Endothelial cell of hepatic sinusoid (primary cell): Measurements from ENCODE around the gene KIF2C.

Experiments used
- in situ Hi-C: cut with HindIII; loops from 2 replicates; pipeline ENCODE4 v1.10.0; 2017; ENCODE audit warnings: low sequenced_read_pairs

KIF2C gene

DNA sequence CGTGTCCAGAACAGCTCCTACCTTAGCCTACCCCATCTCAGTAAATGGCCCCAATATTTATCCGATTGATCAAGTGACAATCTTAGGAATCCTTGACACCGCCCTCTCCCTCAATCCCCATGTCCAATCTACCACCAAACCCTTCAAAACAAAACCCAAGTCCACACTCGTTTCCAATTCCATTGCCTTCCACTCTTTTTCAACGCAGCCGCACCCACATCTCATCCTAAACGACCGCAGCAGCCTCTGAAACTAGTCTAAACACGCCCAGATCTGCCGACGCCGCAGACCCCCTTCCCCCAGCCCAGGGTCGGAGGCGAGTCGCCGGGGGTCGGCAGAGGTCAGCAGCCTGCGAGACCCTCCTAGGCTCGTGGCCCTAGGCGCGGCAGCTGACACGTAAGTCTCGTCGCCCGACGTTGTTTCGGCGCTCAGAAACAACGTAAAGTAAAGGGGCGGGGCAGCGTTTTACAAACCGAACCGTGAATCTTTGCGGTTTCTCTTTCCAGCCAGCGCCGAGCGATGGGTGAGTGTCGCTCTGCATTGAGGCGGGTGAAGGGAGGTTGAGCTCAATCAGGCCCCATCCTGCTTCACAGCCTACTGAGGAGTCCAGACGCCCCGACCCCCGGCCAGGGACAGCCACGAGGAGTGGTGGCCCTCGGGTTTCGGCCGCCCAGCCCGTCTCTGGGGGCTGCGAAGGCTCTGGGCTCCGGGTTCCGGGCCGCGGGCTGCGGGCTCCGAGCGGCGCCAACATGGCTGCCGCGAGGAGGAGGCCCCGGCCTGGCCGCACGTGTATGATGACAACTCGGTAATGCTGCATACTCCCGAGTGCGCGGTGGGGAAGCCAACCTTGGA lies 35.7 kb downstream of the KIF2C start, which contains the start of gene RPS8:
Gene RPS8 (plus strand): TSS at position 463 of the 852 bp plus-strand sequence. CDS start 57 bp downstream, at position 520.
- in situ Hi-C loops: loop anchor here (5.0 kb wide), 1 partner anchor 48 kb away; no protein-coding TSS in a partner anchor

DNA sequence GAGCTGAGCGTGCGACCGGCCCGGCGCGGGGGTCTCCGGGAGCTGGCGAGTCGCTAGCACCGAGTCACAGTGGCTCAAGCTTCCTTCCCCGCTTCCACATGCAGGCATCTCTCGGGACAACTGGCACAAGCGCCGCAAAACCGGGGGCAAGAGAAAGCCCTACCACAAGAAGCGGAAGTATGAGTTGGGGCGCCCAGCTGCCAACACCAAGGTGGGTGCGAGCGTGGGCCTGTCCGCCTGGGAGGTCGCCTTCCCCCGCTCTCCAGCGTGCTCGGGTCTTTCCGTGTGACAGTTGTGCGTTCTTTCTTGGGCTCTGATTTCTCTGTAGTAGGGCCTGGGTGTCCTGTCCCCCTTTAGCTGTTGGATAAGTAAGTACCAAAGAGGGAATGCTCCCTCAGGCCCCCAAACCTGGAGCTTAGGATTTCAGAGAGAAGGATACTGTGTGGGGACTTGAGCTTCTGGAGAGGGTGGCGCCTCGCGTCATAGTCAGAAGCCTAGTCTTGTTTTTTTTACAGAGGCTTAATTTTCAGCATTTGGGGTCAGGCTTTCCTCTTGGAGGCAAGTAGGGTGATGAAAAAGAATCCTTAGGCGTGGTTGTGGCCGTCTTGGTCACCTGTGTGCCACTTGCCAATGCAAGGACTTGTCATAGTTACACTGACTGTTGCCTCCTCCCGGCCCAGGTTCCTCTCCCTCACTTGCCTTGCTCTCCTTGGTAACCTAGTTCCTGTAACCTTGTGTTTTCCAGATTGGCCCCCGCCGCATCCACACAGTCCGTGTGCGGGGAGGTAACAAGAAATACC lies 36.5 kb downstream of the KIF2C start:
- in situ Hi-C loops: loop anchor here (5.0 kb wide), 1 partner anchor 49 kb away; no protein-coding TSS in a partner anchor

DNA sequence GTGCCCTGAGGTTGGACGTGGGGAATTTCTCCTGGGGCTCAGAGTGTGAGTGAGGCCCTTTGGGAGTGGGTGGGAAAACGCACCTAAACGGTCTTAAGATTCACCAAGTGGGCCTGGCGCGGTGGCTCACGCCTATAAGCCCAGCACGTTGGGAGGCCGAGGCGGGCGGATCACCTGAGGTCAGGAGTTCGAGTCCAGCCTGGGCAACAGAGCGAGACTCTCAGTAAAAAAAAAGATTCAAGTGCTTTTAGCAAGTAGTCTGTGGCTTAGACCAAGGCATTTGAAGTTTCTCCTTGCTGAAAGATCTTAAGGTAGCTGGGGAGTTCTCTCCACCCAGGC lies 37.1 kb downstream of the KIF2C start:
- in situ Hi-C loops: loop anchor here (5.0 kb wide), 1 partner anchor 49 kb away; no protein-coding TSS in a partner anchor

- in situ Hi-C loops: loop anchor here (5.0 kb wide), 1 partner anchor 50 kb away; no protein-coding TSS in a partner anchor
Measured at GRCh38 chr1:44777547-44777946, 37.9 kb downstream of the KIF2C start.

DNA sequence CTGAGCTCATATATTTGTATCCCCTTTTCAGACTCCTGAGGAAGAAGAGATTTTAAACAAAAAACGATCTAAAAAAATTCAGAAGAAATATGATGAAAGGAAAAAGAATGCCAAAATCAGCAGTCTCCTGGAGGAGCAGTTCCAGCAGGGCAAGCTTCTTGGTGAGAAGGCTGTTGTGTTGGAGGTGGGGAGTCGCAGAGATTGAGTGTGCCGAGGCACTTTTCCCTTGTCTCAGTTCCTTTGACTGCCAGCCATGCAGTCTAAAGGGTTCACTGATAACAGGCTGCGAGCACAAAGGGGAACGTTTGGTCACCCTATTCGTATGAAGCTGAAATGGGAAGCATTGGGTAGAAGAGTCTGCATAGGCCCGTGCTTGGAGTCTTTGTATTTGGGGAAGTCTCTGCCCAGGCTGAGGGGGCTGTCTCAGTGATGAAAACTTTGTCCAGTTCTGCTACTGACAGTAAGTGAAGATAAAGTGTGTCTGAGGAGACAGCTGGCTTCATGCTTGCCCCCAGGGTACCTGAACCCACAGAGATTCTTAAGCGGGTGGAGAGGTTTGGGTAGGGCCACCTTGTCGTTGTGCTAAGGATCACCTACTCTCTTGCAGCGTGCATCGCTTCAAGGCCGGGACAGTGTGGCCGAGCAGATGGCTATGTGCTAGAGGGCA lies 38.5 kb downstream of the KIF2C start:
- in situ Hi-C loops: loop anchor here (5.0 kb wide), 1 partner anchor 51 kb away; no protein-coding TSS in a partner anchor

DNA sequence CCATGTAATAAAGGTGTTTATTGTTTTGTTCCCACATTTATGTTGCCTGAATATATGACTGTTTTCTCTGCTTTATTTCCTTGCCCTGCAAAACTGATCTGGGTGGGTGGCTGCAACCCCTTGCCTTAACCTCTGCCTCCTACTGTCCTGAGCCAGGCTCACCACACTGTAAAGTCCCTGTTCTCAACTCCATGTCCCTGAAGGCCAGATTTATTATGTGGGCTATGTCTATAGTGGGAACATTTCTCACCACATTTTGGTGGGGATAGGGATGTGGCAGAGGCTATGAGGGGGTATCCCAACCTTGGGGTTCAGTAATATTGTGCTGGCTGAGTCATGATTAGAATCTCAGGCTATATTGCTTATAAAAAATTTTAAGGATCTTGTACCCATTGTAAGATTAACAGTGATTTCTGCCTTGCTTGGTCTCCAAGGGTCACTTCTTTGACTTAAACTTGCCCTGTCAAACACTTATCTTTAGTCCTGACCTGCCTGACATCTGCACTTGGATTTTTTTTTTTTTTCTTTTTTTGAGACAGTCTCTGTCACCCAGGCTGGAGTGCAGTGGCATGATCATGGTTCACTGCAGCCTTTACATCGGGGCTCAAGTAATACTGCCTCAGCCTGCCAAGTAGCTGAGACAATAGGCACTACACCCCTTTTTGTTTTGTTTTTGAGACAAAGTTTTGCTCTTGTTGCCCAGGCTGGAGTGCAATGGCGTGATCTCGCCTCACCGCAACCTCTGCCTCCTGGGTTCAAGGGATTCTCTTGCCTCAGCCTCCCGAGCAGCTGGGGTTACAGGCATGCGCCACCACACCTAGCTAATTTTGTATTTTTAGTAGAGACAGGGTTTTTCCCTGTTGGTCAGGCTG lies 39.3 kb downstream of the KIF2C start:
- in situ Hi-C loops: loop anchor here (5.0 kb wide), 1 partner anchor 52 kb away; no protein-coding TSS in a partner anchor

- in situ Hi-C loops: no loop called here
Measured at GRCh38 chr1:44780583-44781121, 41.0 kb downstream of the KIF2C start.

DNA sequence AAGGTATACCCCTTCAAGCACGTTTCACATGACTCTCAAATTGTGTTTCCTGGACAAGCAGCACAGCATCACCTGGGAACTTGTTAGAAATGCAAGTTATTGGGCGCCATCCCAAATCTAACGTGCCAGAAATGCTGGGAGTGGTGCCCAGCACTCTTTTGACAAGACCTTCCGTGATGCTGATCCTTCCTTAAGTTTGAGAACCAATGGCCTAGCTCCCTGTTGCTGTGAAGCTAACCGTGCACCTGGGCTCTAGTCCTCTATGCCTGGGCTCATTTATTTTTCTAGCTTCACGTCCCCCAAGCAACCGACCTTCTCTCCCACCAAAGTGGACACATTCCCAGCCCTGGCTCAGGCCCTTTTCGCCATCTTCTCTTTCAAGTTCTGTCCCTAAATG lies 44.1 kb downstream of the KIF2C start:
- in situ Hi-C loops: no loop called here

- in situ Hi-C loops: no loop called here
Measured at GRCh38 chr1:44784094-44785028, 44.7 kb downstream of the KIF2C start.

DNA sequence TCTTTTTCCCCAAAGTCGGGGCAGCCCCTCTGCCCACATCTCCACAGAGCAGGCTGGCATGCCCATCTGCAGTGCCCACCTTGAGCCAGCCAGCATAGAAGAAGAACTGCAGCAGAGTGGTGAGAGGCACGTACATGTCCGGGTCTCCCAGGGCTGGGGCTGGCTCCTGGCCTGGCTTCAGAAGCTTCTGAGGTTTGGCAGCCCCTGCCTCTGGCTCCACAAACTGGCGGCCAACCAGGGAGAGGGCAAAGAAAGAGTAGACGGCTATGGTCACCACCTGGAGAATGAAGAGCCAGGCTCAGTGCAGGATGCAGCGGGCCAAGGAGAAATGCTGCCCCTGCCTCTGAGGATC lies 45.4 kb downstream of the KIF2C start:
- in situ Hi-C loops: no loop called here

- in situ Hi-C loops: no loop called here
Measured at GRCh38 chr1:44785501-44786137, 46.0 kb downstream of the KIF2C start.

- in situ Hi-C loops: no loop called here
Measured at GRCh38 chr1:44786138-44786840, 46.7 kb downstream of the KIF2C start.

GRCh38 chr1:44786841-44787426 lies 47.3 kb downstream of the KIF2C start:
- in situ Hi-C loops: no loop called here

GRCh38 chr1:44787506-44787905 lies 47.9 kb downstream of the KIF2C start:
- in situ Hi-C loops: no loop called here

DNA sequence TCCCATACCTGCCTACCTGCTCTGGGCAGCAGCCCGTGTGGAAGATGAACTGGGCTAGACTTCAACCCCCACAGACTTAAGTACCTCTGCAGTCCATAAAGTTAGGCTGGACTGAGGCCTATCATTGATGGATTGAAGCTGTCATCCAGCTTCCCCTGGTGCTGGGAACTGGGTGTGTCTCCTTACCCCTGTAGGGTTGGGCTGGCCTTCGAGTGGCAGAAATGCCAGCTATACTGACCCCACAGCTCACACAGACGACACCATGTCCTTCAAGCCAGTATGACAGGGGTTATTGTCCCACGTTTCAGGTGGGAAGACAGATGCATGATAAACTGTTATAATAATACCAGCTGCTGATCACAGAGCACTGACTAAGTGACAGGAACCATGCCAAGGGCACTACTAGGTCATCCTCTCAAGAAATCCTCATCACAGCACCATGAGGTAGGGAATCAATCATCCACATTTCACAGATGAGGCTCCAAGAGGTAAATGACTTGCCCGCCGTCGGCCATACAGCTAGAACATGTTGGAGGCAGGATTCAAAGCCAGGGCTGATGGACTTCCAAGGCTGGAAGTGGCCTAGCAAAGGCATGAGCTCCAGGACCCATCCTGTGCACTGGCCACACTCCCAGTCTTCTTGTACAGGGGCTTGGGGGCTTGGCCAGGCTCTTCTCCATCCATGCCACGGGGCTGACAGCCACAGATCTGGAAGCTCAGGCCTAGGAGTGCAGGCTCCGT lies 48.7 kb downstream of the KIF2C start, which contains the start of gene BEST4:
Gene BEST4 (minus strand): TSS at position 51 of the 741 bp plus-strand sequence. CDS start 465 bp downstream, outside the sequence.
- in situ Hi-C loops: no loop called here

DNA sequence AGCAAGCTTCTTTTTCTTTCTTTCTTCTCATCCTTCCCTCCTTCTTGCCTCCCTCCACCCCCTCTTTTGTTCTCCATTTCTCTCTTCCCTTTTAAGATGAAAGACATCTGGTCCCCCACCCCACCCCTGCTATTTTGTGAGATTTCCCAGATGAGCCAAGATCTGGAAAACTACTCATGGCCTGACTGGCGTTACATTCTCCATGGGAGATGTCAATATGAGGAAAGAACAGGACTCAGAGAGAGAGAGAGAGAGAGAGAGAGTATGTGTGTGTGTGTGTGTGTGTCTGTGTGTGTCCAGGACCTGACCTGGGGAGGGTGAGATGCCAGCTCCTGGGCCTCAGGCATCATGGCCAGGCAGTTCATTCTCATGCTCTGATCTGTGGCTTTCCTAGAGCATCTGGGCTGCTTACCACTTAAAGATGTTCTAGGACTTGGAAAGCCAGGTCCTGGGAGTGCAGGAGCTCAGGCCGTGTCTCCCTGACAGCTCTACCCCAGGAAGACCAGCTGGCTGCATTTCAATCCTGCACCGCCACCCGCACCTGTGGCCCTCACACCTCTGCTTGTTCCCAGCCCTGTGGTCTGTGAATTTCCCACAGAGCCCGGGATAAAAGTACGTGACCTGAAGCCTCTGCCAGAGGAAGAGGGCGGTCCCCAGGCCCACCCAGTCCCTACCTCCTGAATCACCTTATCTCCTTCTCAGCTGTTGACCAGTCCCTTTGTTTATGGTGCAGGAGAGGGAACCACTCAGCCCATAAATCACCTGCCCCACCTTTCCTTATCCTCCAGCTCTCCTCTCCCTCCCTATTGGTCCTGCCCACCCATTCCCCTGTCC lies 51.5 kb downstream of the KIF2C start:
- in situ Hi-C loops: no loop called here
